Measurements from ENCODE around the gene NUFIP1. TPM values are rescaled to one million over a fixed set of nuclear protein-coding genes. Genes with fewer than 3 reads are reported as not detected.

The NUFIP1 gene
- total RNA-seq, 1 experiment from 2014 or later, result 3.7 TPM

Small RNAs within 50 kb of the gene (small RNA-seq; reads per million reads assigned to genes)
- 0.57 reads per million for gene RN7SL49P

Other genes starting within 250 kb of the NUFIP1 start
- gene GPALPP1, start 67 bp upstream of the NUFIP1 start, total RNA-seq (2014; rRNA removed; shearing (Covaris generic)), result 28.2 and 33.1 TPM in 2 replicates
- 16.8 and 18.2 TPM in 2 replicates for gene GTF2F2, start 131.0 kb upstream of the NUFIP1 start, total RNA-seq (2014; rRNA removed; shearing (Covaris generic))
- gene KCTD4, start 211.6 kb upstream of the NUFIP1 start, total RNA-seq (2014; rRNA removed; shearing (Covaris generic)), result not detected in 2 replicates

Data from HT-29 (cell line).